Bone marrow (tissue), 2 donors: Measurements from ENCODE around the gene UGDH.
"Not testable (repeated sequence)": the region's sequence is repeated elsewhere in the genome, so short reads cannot be mapped to it uniquely, and the experiment has no call there.

Experiments
- DNase-seq, 2 donors: peaks; one replicate each; lab custom pipeline; 2025; lab: John Stamatoyannopoulos, UW

Gene UGDH

DNA sequence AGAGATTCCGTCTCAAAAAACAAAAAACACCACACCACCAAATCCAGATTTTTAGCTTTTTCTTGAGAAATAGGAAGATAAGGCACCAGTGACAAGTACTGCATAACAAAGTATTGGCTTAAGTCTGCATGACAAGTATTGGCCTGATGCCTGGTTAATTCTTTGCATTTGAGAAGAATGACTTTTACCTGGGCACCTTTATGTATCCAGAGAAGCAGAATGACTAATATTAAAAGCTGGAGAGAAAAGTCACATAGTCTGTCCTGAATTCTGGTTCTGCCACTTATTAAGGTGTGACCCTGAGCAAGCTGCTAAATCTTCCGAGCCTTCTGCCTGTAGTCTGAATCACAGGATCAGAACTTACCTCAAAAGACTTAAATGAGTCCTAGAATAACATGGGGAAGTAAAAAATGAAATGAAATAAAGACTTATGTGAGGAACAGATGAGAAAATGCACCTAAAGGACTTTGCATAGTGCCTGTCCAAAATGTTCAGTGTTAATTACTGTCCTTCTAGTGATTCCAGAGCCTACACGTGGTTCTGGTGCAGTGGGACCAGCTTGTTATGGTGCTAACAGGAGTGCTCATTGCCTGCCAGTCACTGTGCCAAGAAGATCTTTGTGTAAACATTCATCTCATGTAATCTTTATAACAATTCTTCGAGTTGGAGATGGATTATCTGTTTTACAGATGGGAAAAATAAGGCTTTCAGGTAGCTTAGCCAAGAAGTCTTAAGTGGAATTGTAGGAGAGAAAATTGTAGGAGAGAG is 31.6 kb downstream of the UGDH start:
- DNase-seq, result no peak

DNA sequence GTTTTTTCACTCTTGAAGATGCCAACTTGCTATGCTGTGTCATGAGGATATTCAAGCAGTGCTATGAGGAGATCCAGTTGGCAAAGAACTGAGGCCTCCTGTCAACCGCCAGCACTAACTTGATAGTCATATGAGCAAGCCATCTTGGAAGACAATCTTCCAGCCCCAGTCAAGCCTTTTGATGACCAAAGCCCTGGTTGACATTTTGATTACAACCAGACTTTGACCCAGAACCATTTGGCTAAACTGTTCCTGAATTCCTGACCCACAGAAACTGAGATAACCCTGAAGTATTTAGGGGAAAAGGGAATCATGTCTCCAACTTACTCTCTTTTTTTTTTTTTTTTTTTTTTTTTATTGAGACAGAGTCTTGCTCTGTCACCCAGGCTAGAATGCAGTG is 32.9 kb downstream of the UGDH start:
- DNase-seq, result no peak

GRCh38 chr4:39490322-39490721 is 36.9 kb downstream of the UGDH start:
- DNase-seq, result no peak

- no peak for DNase-seq
Observed at GRCh38 chr4:39486221-39486804, 40.9 kb downstream of the UGDH start.

DNA sequence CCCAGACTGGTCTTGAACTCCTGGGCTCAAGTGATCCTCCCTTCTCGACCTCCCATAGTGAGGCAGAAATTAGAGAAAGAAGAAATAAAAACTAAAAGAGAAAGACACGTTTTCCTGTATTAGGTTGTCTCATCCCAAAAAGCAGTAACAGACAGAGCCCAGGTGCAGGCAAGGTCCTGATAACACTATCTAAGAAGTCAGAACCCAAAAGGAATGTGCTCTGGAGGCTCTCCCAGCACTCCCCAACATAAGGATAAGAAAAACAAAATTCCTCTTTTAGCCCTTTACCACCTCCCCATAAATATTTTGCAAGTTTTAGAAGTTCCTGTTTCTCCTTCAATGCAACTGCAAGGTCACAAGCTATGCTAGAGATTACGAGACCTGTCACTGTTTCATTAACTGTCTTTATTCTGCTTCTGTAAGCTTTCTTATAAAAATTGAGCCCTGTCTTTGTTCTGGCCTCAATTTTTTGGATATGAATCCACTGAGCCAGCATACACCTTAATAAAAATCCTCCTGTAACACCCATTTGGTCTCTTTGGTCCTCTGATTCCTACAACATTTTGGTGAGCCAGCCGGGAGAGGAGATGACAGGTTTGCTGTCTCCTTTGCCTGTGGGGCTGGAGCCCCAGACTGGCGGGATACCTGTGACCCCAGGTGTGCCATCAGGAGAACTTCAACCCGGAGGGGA is 42.5 kb downstream of the UGDH start:
- no peak for DNase-seq

DNA sequence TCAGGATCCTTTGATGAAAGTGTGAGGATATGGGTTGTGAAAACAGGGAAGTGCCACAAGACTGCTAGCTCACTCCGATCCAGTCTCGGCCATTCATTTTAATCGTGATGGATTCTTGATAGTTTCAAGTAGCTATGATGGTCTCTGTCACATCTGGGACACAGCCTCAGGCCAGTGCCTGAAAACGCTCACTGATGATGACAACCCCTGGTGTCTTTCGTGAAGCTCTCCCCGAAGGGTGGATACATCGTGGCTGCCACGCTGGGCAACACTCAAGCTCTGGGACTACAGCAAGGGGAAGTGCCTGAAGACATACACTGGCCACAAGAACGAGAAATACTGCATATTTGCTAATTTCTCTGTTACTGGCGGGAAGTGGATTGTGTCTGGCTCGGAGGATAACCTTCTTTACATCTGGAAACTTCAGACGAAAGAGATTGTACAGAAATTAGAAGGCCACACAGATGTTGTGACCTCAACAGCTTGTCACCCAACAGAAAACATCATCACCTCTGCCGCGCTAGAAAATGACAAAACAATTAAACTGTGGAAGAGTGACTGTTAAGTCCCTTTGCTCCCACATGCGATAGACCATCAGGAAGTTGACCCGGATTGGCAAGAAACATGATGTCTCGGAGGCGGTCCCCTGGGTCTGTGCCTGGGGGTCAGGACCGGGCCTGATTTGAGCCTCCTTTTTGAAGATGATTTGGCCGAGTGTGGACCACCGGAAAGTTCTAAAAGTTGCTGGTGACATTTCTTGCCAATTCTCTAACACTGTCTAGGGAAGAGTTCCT is 46.1 kb downstream of the UGDH start:
- no peak for DNase-seq

- no peak for DNase-seq
Observed at GRCh38 chr4:39480251-39480650, 47.0 kb downstream of the UGDH start.

- no peak for DNase-seq
Observed at GRCh38 chr4:39476187-39476895, 50.9 kb downstream of the UGDH start.

DNA sequence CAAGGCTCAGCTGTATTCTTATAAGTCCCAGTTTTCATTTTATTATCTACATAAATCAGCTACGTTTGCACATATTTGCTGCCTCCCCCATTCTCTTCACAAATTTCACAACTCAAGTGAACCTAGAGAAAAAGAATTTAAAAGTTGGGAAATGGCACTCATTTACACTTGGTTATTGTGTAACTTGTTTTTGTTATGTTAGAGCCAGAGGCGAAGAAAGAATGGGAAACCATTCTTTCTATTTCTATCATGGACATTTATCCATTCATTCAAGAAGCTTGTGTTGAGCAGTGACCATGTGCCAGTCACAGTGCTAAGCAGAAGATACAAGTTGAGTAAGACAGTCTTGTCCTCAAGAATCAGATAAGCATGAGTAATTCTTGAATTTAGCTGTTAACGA is 54.8 kb downstream of the UGDH start:
- DNase-seq, result no peak

DNA sequence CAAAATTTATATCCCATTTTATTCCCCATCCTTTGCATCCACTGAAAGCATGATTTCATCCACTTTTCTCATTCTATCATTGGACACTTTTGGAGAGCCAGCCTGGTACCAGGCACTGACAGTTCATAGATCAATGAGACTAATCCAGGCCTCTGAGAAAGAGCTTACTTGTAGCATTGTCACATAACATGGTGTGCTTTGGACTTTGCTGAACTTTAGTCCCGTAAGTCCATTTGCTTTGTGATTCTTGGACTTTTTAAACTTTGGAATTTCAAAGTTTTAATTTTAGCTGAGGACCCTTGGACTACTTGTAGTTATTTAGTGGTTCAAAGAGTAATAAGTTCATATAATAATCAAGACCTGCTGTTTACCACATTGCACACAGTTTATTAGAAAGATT is 56.8 kb downstream of the UGDH start:
- no peak for DNase-seq

GRCh38 chr4:39469429-39470077 is 57.7 kb downstream of the UGDH start:
- peak in 1 of 2 donors; percentile 88 for DNase-seq

- no peak for DNase-seq
Observed at GRCh38 chr4:39467464-39467863, 59.8 kb downstream of the UGDH start.

GRCh38 chr4:39466747-39467146 is 60.5 kb downstream of the UGDH start:
- no peak for DNase-seq

GRCh38 chr4:39464886-39465501 is 62.2 kb downstream of the UGDH start:
- peak in 1 of 2 donors; percentile 18 for DNase-seq

DNA sequence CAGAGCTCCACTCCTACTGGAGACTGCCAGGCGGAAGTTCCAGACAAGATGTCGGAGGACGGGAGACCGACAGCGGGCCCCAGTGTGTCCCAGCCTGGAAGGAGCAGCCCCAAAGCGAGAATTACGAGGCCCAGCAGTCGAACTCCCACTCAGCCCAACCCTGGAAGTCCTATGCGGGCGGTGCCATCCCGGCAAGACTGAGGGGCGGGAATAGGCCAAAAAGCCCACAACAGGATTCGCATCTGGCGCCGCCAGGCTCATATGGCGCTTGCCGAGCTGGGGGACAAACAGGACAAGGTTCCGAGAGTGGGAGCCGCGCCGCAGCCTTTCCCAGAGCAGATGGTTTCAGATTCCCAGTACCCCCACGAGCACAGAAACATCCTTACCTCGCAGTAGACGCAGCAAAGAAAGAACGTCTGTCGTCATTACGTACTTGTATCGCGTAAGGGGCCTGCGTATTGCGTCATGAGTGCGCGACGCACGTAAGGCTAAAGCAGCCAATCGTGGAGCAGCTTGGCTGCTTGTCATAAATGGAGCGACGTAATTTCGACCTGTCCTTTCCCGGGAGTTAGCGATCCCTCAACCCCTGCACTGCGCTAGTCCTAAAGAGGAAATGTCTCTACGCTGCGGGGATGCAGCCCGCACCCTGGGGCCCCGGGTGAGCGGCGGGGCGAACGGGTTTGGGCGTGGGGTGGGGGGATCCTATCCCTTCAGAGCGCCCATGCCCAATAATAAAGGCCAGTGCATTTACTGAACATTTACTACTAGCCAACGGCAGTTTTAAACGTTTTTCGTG is 68.5 kb downstream of the UGDH start, which contains the start of the genes LIAS and RPL9:
Gene LIAS (plus strand): TSS at position 552 of the 796 bp plus-strand sequence. CDS start 62 bp downstream, at position 614.
Gene RPL9 (minus strand): TSS at position 418 of the 796 bp plus-strand sequence. CDS start 483 bp downstream, outside the sequence.
- peak; percentile 88 to 91 for DNase-seq

- DNase-seq, result not testable (repeated sequence)
Observed at GRCh38 chr4:39458161-39458504, 69.1 kb downstream of the UGDH start.

- no peak for DNase-seq
Observed at GRCh38 chr4:39456946-39457763, 70.1 kb downstream of the UGDH start.

DNA sequence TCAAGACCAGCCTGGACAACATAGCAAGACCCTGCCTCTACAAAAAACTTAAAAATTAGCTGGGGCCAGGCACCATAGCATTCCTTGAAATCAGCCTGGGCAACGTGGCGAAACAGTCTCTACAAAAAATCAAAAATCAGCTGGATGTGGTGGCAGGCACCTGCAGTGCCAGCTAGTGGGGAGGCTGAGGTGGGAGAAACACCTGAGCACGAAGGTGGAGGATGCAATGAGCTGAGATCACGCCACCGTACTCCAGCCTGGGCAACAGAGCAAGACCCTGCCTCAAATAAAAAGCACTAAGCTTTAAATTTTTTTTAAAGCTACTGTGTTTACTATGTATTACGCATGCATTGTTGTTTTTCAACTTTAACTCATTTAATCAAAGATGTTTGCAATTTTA is 71.8 kb downstream of the UGDH start:
- no peak for DNase-seq

DNA sequence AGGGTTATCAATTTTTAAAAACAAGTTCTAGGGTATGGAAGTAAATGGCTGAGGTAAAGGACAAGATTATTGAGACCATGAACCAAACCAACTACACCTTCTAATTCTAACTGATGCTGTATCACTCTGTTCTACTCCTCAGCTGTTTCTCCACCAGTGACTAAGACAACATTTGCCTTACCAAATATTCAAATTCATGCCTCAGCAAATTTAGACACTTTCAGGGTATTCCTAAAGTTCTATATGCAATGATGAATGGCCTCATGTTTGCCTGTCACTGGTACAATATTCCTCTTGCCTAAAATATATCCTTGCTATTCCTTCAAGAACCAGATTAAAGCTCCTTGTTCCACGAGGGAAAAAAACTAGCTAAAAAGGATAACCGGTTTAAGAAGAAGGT is 73.5 kb downstream of the UGDH start:
- no peak for DNase-seq
